ENCODE data around the gene TLE4. TPM values are rescaled to one million over a fixed set of nuclear protein-coding genes. Genes with fewer than 3 reads are reported as not detected.
"Not testable (repeated sequence)": the region's sequence is repeated elsewhere in the genome, so short reads cannot be mapped to it uniquely, and the experiment has no call there.

The TLE4 gene
- total and polyA plus RNA-seq, 2 of the 4 experiments (the other 2 are of a cell fraction) = 68.0 to 78.1 TPM

- H3K56ac ChIP-seq (ENCODE audit: extremely low read depth, insufficient read depth, low read length); H3K14ac ChIP-seq (replicated peaks; ENCODE audit: low read depth, low read length); POLR2A ChIA-PET (ENCODE audit: unreplicated experiment); H3K9me1 ChIP-seq (ENCODE audit: insufficient read depth, low read length); CTCF ChIA-PET; H3K4me1 ChIP-seq (ENCODE audit: control insufficient read depth, insufficient read depth, low read length); H4K5ac ChIP-seq (ENCODE audit: low read depth, low read length); H3K36me3 ChIP-seq (ENCODE audit: control insufficient read depth, insufficient read depth, low read length); H3K18ac ChIP-seq (ENCODE audit: low read depth, low read length); BruUV-seq (replicated peaks); H2BK120ac ChIP-seq (ENCODE audit: low read depth, low read length); intact Hi-C loops (cut with micrococcal nuclease); H3K79me1 ChIP-seq (ENCODE audit: low read depth in 1 of 2, low read length in 2 of 2); H3K4me2 ChIP-seq (ENCODE audit: low read depth, low read length); H3K4ac ChIP-seq (ENCODE audit: low read depth, low read length); H3K27me3 ChIP-seq (ENCODE audit: control insufficient read depth, insufficient read depth, low read length); H4K91ac ChIP-seq (ENCODE audit: insufficient read depth, low read depth, low read length); ATAC-seq (ENCODE audit: low read depth); H2AFZ ChIP-seq (replicated peaks; ENCODE audit: low read length, poor library complexity); dilution Hi-C loops (cut with HindIII; ENCODE audit: low sequenced_read_pairs, unreplicated experiment); DNase-seq; H2BK5ac ChIP-seq (ENCODE audit: low read depth, low read length, poor library complexity, severe bottlenecking); H3K23ac ChIP-seq (ENCODE audit: low read depth, low read length); H2BK15ac ChIP-seq (ENCODE audit: low read depth, low read length); in situ Hi-C loops (cut with MboI; ENCODE audit: low sequenced_read_pairs); H3K4me3 ChIP-seq (ENCODE audit: insufficient read depth, low read depth, low read length); H3K9me3 ChIP-seq (ENCODE audit: control insufficient read depth, insufficient read depth, low read length); H4K8ac ChIP-seq (ENCODE audit: low read depth in 2 of 2, low read length in 2 of 2); H2BK20ac ChIP-seq (ENCODE audit: low read depth, low read length); H3K27ac ChIP-seq (ENCODE audit: insufficient read depth, low read length); H4K20me1 ChIP-seq (ENCODE audit: insufficient read depth, low read length); H2AK9ac ChIP-seq (replicated peaks; ENCODE audit: low read depth, low read length, poor library complexity); H2AK5ac ChIP-seq (ENCODE audit: low read depth, low read length); H3K9ac ChIP-seq (ENCODE audit: low read depth, low read length): not testable (repeated sequence)
- no CpG with 5 or more reads among the region's 1 CpG for WGBS, 2 experiments (ENCODE audit: extremely low coverage in 2 of 2, insufficient read length in 1 of 2)
Observed at GRCh38 chr9:79751895-79752466, 180.2 kb downstream of the TLE4 start.

All from IMR-90 (cell line).